ENCODE results near the gene FICD. TPM values are rescaled to one million over a fixed set of nuclear protein-coding genes. Genes with fewer than 3 reads are reported as not detected.

FICD gene
- total and polyA plus RNA-seq, 2 donors from 2014 or later, result 5.1 to 8.5 TPM

GRCh38 chr12:108567406-108568337, 52.6 kb downstream of the FICD start:
- FAIRE-seq (no peak), DNase-seq (no peak)
- TF ChIP-seq, protein P1, sequence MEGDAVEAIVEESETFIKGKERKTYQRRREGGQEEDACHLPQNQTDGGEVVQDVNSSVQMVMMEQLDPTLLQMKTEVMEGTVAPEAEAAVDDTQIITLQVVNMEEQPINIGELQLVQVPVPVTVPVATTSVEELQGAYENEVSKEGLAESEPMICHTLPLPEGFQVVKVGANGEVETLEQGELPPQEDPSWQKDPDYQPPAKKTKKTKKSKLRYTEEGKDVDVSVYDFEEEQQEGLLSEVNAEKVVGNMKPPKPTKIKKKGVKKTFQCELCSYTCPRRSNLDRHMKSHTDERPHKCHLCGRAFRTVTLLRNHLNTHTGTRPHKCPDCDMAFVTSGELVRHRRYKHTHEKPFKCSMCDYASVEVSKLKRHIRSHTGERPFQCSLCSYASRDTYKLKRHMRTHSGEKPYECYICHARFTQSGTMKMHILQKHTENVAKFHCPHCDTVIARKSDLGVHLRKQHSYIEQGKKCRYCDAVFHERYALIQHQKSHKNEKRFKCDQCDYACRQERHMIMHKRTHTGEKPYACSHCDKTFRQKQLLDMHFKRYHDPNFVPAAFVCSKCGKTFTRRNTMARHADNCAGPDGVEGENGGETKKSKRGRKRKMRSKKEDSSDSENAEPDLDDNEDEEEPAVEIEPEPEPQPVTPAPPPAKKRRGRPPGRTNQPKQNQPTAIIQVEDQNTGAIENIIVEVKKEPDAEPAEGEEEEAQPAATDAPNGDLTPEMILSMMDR (IDR thresholded peaks at IDR 0.05; ENCODE audit: borderline replicate concordance, extremely low read depth, insufficient read depth), result no peak
- intact Hi-C loops (cut with DNase I), result loop anchor here (5.0 kb wide), 1 partner anchor 50 kb away; no protein-coding TSS in a partner anchor
- H3K27me3 ChIP-seq (ENCODE audit: control insufficient read depth, insufficient read depth, low read length), result no peaks in the 10 kb centered on the region
- H3K9ac ChIP-seq (ENCODE audit: low read length in 3 of 3), result no peak overlapping the region
- no peak overlapping the region for H3K4me3 ChIP-seq (ENCODE audit: low read length in 3 of 3)
- H3K4me1 ChIP-seq (ENCODE audit: control insufficient read depth in 2 of 3, insufficient read depth in 2 of 3, low read depth in 1 of 3, low read length in 3 of 3), result peaks cover 0 to 25% (median 23%) of the 10 kb centered on the region in 3 donors
- H3K36me3 ChIP-seq (ENCODE audit: control insufficient read depth in 2 of 3, insufficient read depth in 3 of 3, low read length in 3 of 3), result peaks cover 12 to 44% (median 38%) of the 10 kb centered on the region in 3 donors
- peak overlapping the region; percentile 45 to 65 for H3K27ac ChIP-seq (ENCODE audit: low read depth in 2 of 2, low read length in 2 of 2)
- no peaks in the 10 kb centered on the region for H3K9me3 ChIP-seq (ENCODE audit: control insufficient read depth in 2 of 3, insufficient read depth in 1 of 3, low read length in 3 of 3)

DNA sequence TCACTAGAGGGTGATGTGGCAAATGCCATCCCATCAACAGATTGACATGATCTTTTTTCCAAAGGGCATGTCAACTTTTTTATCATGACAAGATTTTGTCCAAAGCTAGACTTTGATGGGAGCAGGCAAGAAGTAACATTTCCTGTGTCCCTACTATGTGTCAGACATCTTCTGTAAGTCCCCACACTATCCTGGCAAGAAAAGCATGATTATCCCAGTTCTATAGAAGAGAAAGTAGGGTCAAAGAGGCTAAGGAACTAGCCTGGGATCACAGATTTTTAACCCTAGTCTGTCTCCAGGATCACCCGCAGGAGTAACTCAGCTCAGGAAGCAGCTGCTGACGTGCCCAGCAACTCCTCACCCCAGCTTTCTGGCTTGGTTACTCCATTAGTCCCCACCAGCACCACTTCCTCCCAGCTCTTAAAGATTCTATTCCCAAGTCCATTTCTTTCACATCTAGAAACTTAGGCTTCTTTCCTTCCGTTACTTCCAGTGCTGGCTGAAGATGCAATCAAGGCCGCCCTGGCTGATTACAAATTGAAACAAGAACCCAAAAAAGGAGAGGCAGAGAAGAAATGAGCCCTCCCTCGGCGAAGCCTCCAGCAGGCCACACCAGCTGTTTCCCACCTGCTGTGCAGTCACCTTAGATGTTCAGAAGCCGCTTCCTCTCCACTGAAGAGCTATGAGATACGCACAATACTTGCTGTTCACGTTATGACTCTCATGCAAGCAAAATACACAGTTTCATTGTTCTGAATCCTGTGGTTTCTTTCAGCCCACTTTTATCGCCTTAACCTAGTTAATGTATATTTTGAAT, 53.5 kb downstream of the FICD start:
- DNase-seq, result no peak
- peaks cover 12 to 44% (median 38%) of the 10 kb centered on the region in 3 donors for H3K36me3 ChIP-seq (ENCODE audit: control insufficient read depth in 2 of 3, insufficient read depth in 3 of 3, low read length in 3 of 3)
- peaks cover 0 to 23% (median 19%) of the 10 kb centered on the region in 3 donors for H3K4me1 ChIP-seq (ENCODE audit: control insufficient read depth in 2 of 3, insufficient read depth in 2 of 3, low read depth in 1 of 3, low read length in 3 of 3)
- H3K27me3 ChIP-seq (ENCODE audit: control insufficient read depth, insufficient read depth, low read length), result no peaks in the 10 kb centered on the region
- no peak overlapping the region for H3K9ac ChIP-seq (ENCODE audit: low read length in 3 of 3)
- H3K27ac ChIP-seq (ENCODE audit: low read depth in 2 of 2, low read length in 2 of 2), result peak overlapping the region; percentile 45 to 65
- no peaks in the 10 kb centered on the region for H3K9me3 ChIP-seq (ENCODE audit: control insufficient read depth in 2 of 3, insufficient read depth in 1 of 3, low read length in 3 of 3)
- intact Hi-C loops (cut with DNase I), result loop anchor here (5.0 kb wide), 1 partner anchor 49 kb away; no protein-coding TSS in a partner anchor
- no peak for FAIRE-seq
- TF ChIP-seq, protein P1 (IDR thresholded peaks at IDR 0.05; ENCODE audit: borderline replicate concordance, extremely low read depth, insufficient read depth), result no peak
- no peak overlapping the region for H3K4me3 ChIP-seq (ENCODE audit: low read length in 3 of 3)

Other genes with a start within 250 kb of the FICD start
- 25.7 TPM for gene CMKLR1, start 176.0 kb upstream of the FICD start, total RNA-seq
- 6.1 TPM for gene CMKLR1, start 176.0 kb upstream of the FICD start, polyA plus RNA-seq (ENCODE audit: insufficient read depth, low read depth, low replicate concordance)
- gene SART3, start 45.9 kb downstream of the FICD start, total RNA-seq, result 59.1 TPM
- 14.9 TPM for gene SART3, start 45.9 kb downstream of the FICD start, polyA plus RNA-seq (ENCODE audit: insufficient read depth, low read depth, low replicate concordance)
- 183 TPM for gene ISCU, start 47.3 kb downstream of the FICD start, total RNA-seq
- gene ISCU, start 47.3 kb downstream of the FICD start, polyA plus RNA-seq (ENCODE audit: insufficient read depth, low read depth, low replicate concordance), result 511 TPM
- gene TMEM119, start 82.8 kb downstream of the FICD start, total RNA-seq, result 15.8 TPM
- gene TMEM119, start 82.8 kb downstream of the FICD start, polyA plus RNA-seq (ENCODE audit: insufficient read depth, low read depth, low replicate concordance), result 4.1 TPM
- 14.3 TPM for gene SELPLG, start 118.6 kb downstream of the FICD start, total RNA-seq
- 3.7 TPM for gene SELPLG, start 118.6 kb downstream of the FICD start, polyA plus RNA-seq (ENCODE audit: insufficient read depth, low read depth, low replicate concordance)
- gene CORO1C, start 216.2 kb downstream of the FICD start, total RNA-seq, result 104 TPM
- 16.6 TPM for gene CORO1C, start 216.2 kb downstream of the FICD start, polyA plus RNA-seq (ENCODE audit: insufficient read depth, low read depth, low replicate concordance)

Measured in kidney (tissue), 14 donors.